OCI-LY1 (cell line): Measurements from ENCODE around the gene BPHL.
A peak's percentile ranks its signal among the peaks of the same experiment; 100 is the strongest.

Experiments used
- H2AFZ ChIP-seq: fragments of 200-600 bp; sonication (generic), shearing (Covaris generic); 2 replicates; pipeline ENCODE4 v1.6.0; 2014; ENCODE audit warnings: antibody characterized with exemption, mild to moderate bottlenecking, low read length
- H3F3A ChIP-seq: fragments of 200-600 bp; sonication (generic), shearing (Covaris generic); 2 replicates; pipeline ENCODE4 v1.6.0; 2014; ENCODE audit warnings: mild to moderate bottlenecking, antibody characterized with exemption, low read length, moderate library complexity; ENCODE audit not compliant: insufficient read depth
- H3K27ac ChIP-seq: fragments of 200-600 bp; sonication (generic); 2 replicates; pipeline ENCODE4 v1.5.1; 2014; ENCODE audit warnings: low read length, mixed run types, mild to moderate bottlenecking, low read depth; ENCODE audit not compliant: poor library complexity, severe bottlenecking
- H3K27me3 ChIP-seq: fragments of 200-600 bp; sonication (generic); 2 replicates; pipeline ENCODE4 v1.6.0; 2014; ENCODE audit warnings: antibody characterized with exemption, mild to moderate bottlenecking, low read length, moderate library complexity; ENCODE audit not compliant: insufficient read depth
- H3K36me3 ChIP-seq: fragments of 200-600 bp; sonication (generic); 2 replicates; pipeline ENCODE4 v1.6.1; 2014; ENCODE audit warnings: mild to moderate bottlenecking, antibody characterized with exemption, low read length, moderate library complexity, mixed read lengths; ENCODE audit not compliant: insufficient read depth
- H3K4me1 ChIP-seq: fragments of 200-600 bp; sonication (generic); 2 replicates; pipeline ENCODE4 v1.5.1; 2014; ENCODE audit warnings: mild to moderate bottlenecking, low read length, moderate library complexity; ENCODE audit not compliant: insufficient read depth, severe bottlenecking
- H3K4me2 ChIP-seq: fragments of 200-600 bp; sonication (generic), shearing (Covaris generic); 2 replicates; pipeline ENCODE4 v1.6.1; 2014; ENCODE audit warnings: low read length
- H3K4me3 ChIP-seq: fragments of 200-600 bp; sonication (generic); 2 replicates; pipeline ENCODE4 v1.5.1; 2014; ENCODE audit warnings: low read length, low read depth, mild to moderate bottlenecking, mixed read lengths; ENCODE audit not compliant: poor library complexity, severe bottlenecking
- H3K79me2 ChIP-seq: fragments of 200-600 bp; shearing (Covaris generic); 2 replicates; pipeline ENCODE4 v1.6.1; 2016; ENCODE audit warnings: mixed run types, low read length, mixed read lengths; ENCODE audit not compliant: insufficient read depth
- H3K9ac ChIP-seq: fragments of 200-600 bp; sonication (generic), shearing (Covaris generic); 2 replicates; pipeline ENCODE4 v1.6.1; 2014; ENCODE audit warnings: mild to moderate bottlenecking, low read length, mixed read lengths
- H3K9me2 ChIP-seq: fragments of 200-600 bp; sonication (generic), shearing (Covaris generic); 2 replicates; pipeline ENCODE4 v1.6.1; 2014; ENCODE audit warnings: low read depth, mild to moderate bottlenecking, low read length, mixed read lengths
- H3K9me3 ChIP-seq: fragments of 200-600 bp; shearing (Covaris generic); 2 replicates; pipeline ENCODE4 v1.6.1; 2014; ENCODE audit warnings: low read length, mixed read lengths
- H4K20me1 ChIP-seq: fragments of 200-600 bp; sonication (generic), shearing (Covaris generic); 2 replicates; pipeline ENCODE4 v1.6.0; 2016; ENCODE audit warnings: mild to moderate bottlenecking, low read length; ENCODE audit not compliant: insufficient read depth
- EZH2 ChIP-seq: fragments of 200-600 bp; sonication (generic), shearing (Covaris generic); IDR thresholded peaks from 2 replicates; pipeline ENCODE4 v1.8.0; 2017; ENCODE audit warnings: borderline replicate concordance, mixed run types, mild to moderate bottlenecking, antibody characterized with exemption, low read length, moderate library complexity, mixed read lengths
- TF ChIP-seq, protein P1 (sequence below): fragments of 200-600 bp; sonication (generic), shearing (Covaris generic); IDR thresholded peaks from 2 replicates; pipeline ENCODE4 v1.5.1; 2017; ENCODE audit warnings: mild to moderate bottlenecking, antibody characterized with exemption, low read length, moderate library complexity, mixed read lengths

The BPHL gene

DNA sequence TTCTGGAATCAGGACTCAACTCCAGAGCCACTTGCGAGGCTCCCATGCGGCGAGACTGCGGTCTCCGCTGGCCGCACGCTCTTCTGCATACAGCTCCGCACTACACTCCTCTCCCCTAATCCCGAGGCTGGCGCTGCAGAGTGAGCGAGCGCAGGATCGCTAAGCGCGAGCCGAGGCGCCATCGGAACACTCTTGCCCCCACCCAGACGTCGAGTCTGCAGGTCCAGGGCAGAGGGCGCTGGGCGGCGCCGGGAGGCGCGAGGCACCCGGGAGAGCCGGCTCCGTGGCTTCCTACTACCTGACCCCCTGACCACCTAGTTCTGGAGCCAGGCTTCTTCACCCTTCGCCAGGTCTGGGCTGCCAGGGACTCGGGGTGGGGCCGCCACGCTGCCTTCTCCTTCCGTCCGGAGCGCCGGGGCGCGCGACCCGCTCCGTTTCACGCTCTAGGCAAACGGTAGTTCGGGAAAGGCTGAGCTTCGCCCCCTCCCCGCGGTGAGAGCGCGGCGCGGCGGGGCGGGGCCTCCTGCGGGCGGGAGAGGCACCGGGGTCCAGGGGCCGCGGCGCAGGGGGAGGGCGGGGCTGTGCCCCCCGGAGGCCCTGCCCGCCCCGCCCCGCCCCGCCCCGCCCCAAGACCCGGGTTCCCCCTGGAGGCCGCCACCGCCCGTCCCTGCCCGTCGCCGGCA lies 44.2 kb downstream of the BPHL start:
- H3K4me1 ChIP-seq, result peaks cover 42% of the 10 kb centered on the region
- no peak for TF ChIP-seq EZH2
- TF ChIP-seq, protein P1, sequence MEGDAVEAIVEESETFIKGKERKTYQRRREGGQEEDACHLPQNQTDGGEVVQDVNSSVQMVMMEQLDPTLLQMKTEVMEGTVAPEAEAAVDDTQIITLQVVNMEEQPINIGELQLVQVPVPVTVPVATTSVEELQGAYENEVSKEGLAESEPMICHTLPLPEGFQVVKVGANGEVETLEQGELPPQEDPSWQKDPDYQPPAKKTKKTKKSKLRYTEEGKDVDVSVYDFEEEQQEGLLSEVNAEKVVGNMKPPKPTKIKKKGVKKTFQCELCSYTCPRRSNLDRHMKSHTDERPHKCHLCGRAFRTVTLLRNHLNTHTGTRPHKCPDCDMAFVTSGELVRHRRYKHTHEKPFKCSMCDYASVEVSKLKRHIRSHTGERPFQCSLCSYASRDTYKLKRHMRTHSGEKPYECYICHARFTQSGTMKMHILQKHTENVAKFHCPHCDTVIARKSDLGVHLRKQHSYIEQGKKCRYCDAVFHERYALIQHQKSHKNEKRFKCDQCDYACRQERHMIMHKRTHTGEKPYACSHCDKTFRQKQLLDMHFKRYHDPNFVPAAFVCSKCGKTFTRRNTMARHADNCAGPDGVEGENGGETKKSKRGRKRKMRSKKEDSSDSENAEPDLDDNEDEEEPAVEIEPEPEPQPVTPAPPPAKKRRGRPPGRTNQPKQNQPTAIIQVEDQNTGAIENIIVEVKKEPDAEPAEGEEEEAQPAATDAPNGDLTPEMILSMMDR, result no peak
- H2AFZ ChIP-seq, result no peak overlapping the region

DNA sequence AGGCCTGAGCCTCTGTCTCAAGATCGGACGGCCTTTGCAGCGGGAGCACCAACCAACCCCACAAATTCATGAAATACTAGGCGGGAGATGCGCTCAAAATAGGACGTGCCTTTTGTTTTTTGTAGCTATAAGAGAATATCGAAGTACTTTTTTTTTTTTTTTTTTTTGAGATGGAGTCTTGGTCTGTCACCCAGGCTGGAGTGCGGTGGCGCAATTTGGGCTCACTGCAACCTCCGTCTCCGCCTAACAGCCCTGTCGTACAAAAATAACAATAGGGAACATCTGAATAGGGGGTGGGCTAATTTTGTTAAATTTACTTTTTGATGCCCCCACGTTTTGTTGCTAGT lies 44.7 kb downstream of the BPHL start:
- no peaks in the 10 kb centered on the region for H3K79me2 ChIP-seq
- H3K9me2 ChIP-seq, result no peaks in the 10 kb centered on the region
- no peaks in the 10 kb centered on the region for H3K27me3 ChIP-seq
- H3K4me1 ChIP-seq, result peaks cover 37% of the 10 kb centered on the region
- no peaks in the 10 kb centered on the region; the same call in 1 of the 2 replicates for H3K36me3 ChIP-seq
- no peaks in the 10 kb centered on the region for H3K9me3 ChIP-seq
- H2AFZ ChIP-seq, result peak overlapping the region; percentile 58; the same call in 1 of the 2 replicates
- peak overlapping the region; percentile 18 for H3K27ac ChIP-seq
- H3K4me2 ChIP-seq, result peak overlapping the region; percentile 78
- H3K9ac ChIP-seq, result peak overlapping the region; percentile 58
- H4K20me1 ChIP-seq, result no peaks in the 10 kb centered on the region
- H3F3A ChIP-seq, result peaks cover 5% of the 10 kb centered on the region; the same call in 1 of the 2 replicates
- H3K4me3 ChIP-seq, result peak overlapping the region; percentile 61
- TF ChIP-seq, protein P1, result peak; percentile 37; the same call in 1 of the 2 replicates
- TF ChIP-seq EZH2, result no peak

More for the DNA sequence above, 44.2 kb downstream of the BPHL start:
- no peaks in the 10 kb centered on the region for H3K27me3 ChIP-seq
- peak overlapping the region; percentile 65 for H3K9ac ChIP-seq
- H4K20me1 ChIP-seq, result no peaks in the 10 kb centered on the region
- no peaks in the 10 kb centered on the region for H3K9me2 ChIP-seq
- peak overlapping the region; percentile 61 for H3K4me3 ChIP-seq
- H3K4me2 ChIP-seq, result peak overlapping the region; percentile 78
- H3K9me3 ChIP-seq, result no peaks in the 10 kb centered on the region
- H3K36me3 ChIP-seq, result no peaks in the 10 kb centered on the region; the same call in 1 of the 2 replicates
- H3K79me2 ChIP-seq, result no peaks in the 10 kb centered on the region
- peak overlapping the region; percentile 73 for H3K27ac ChIP-seq
- H3F3A ChIP-seq, result peaks cover 5% of the 10 kb centered on the region; the same call in 1 of the 2 replicates

- H3K27ac ChIP-seq, result no peak overlapping the region
- H3K4me3 ChIP-seq, result no peak overlapping the region
- H3K27me3 ChIP-seq, result no peaks in the 10 kb centered on the region
- TF ChIP-seq, protein P1, result no peak
- TF ChIP-seq EZH2, result no peak
- H3K4me2 ChIP-seq, result no peak overlapping the region
- no peaks in the 10 kb centered on the region for H4K20me1 ChIP-seq
- H3K4me1 ChIP-seq, result peaks cover 32% of the 10 kb centered on the region
- no peaks in the 10 kb centered on the region; the same call in 1 of the 2 replicates for H3K36me3 ChIP-seq
- H3K9me3 ChIP-seq, result no peaks in the 10 kb centered on the region
- peaks cover 5% of the 10 kb centered on the region; the same call in 1 of the 2 replicates for H3F3A ChIP-seq
- no peak overlapping the region for H2AFZ ChIP-seq
- H3K9me2 ChIP-seq, result no peaks in the 10 kb centered on the region
- H3K79me2 ChIP-seq, result no peaks in the 10 kb centered on the region
- H3K9ac ChIP-seq, result no peak overlapping the region
Measured at GRCh38 chr6:3164388-3164787, 45.9 kb downstream of the BPHL start.
